Sigmoid colon (tissue), 7 donors: ENCODE data around the gene TPO. TPM values are rescaled to one million over a fixed set of nuclear protein-coding genes. Genes with fewer than 3 reads are reported as not detected.

Experiments used
- DNase-seq: peaks from one replicate; pipeline ENCODE4 v3.0.0-alpha.2; 2019
- H3K27ac ChIP-seq, 4 donors: fragments of 200-600 bp; sonication (generic); one replicate each; pipeline ENCODE4 v1.5.1; 2016 to 2019; ENCODE audit warnings: mild to moderate bottlenecking in 1 of 4
- H3K27me3 ChIP-seq, 3 donors: fragments of 200-600 bp; sonication (generic); one replicate each; pipeline ENCODE4 v1.5.1; 2019; ENCODE audit warnings: mild to moderate bottlenecking in 1 of 3
- H3K36me3 ChIP-seq, 4 donors: fragments of 200-600 bp; sonication (generic); one replicate each; pipeline ENCODE4 v1.5.1; 2016 to 2019
- H3K4me1 ChIP-seq, 4 donors: fragments of 200-600 bp; sonication (generic); one replicate each; pipeline ENCODE4 v1.5.1; 2017 to 2019
- H3K4me3 ChIP-seq, 4 donors: fragments of 200-600 bp; sonication (generic); one replicate each; pipeline ENCODE4 v1.5.1; 2017 to 2019; ENCODE audit warnings: mild to moderate bottlenecking in 2 of 4, moderate library complexity in 1 of 4
- H3K9me3 ChIP-seq, 4 donors: fragments of 200-600 bp in 3 of 4; sonication (generic) in 3 of 4; one replicate each; pipeline versions ENCODE4 v1.5.1 to v1.6.1; 2013 to 2019
- EP300 ChIP-seq, 4 donors: sonication (generic); formaldehyde crosslinking; IDR thresholded peaks; one replicate each; pipeline ENCODE4 v1.6.1; 2017; ENCODE audit warnings: antibody characterized with exemption in 4 of 4
- POLR2A ChIP-seq, 2 donors: fragments of 450-650 bp; IDR thresholded peaks; one replicate each; pipeline ENCODE4 v1.6.1; 2016; ENCODE audit warnings: antibody characterized with exemption in 2 of 2, mild to moderate bottlenecking in 2 of 2, moderate library complexity in 2 of 2
- POLR2AphosphoS5 ChIP-seq, 4 donors: sonication (generic); formaldehyde crosslinking; IDR thresholded peaks; one replicate each; pipeline ENCODE4 v1.6.1; 2017; ENCODE audit warnings: antibody characterized with exemption in 4 of 4
- WGBS, 2 donors: extraction: QIAGEN DNeasy Blood & Tissue Kit; methylation state at CpG; one replicate each; pipeline ENCODE4 v1.1.7; 2013; 5-methylcytosine and 5-hydroxymethylcytosine counted together
- intact Hi-C: fragments of 100-400 bp; cut with DNase I; formaldehyde crosslinking; loops from one replicate; pipeline ENCODE4 v1.15.1; 2023
- polyA plus RNA-seq, 3 donors: library from polyadenylated mRNA; stranded (reverse); fragments of 200-250 nt; gene quantifications; one replicate each; pipeline ENCODE4 v1.2.3, GENCODE V29; 2013
- total RNA-seq, 4 donors: library from RNA; depleted of rRNA; stranded (reverse); fragments of >200 nt; gene quantifications; one replicate each; pipeline ENCODE4 v1.1.0, GENCODE V29; 2016
- TF ChIP-seq, protein P1 (sequence below), 4 experiments: fragments of 450-650 bp in 3 of 4; fragments of 200-600 bp in 1 of 4; IDR thresholded peaks; one replicate each; pipeline ENCODE4 v1.5.1; 2016 to 2019; ENCODE audit warnings: antibody characterized with exemption in 4 of 4, mild to moderate bottlenecking in 3 of 4, moderate library complexity in 2 of 4
- donor health status: healthy with polysubstance abuse.
- donor health status: Bipolar disorder and iron deficiency.
- donor health status: healthy.

Gene TPO
- total and polyA plus RNA-seq, 7 donors: 0.60 to 18.8 (median 3.5) TPM

DNA sequence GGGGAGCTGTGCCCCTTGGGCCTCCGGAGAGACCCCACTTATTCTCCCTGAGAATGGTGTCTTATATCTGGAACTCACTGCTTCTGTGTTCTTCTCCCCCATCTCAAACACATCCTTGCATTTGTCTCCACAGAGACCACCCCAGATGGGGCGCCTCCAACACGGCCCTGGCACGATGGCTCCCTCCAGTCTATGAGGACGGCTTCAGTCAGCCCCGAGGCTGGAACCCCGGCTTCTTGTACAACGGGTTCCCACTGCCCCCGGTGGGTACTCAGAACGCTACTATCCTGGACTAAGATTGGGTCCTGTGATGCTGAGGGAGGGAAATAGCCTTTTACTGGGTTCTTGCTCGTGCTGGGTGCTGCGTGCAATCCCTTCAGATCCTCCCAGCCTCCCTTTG, 40.3 kb downstream of the TPO start:
- WGBS, 2 donors: 81 to 89% methylated on average over 12 of the region's 12 CpGs
- no peak overlapping the region for H3K27ac ChIP-seq
- no peaks in the 10 kb centered on the region for H3K9me3 ChIP-seq
- peaks cover 0 to 17% (median 3%) of the 10 kb centered on the region in 3 donors for H3K27me3 ChIP-seq
- no peak for DNase-seq
- intact Hi-C loops: no loop called here
- no peaks in the 10 kb centered on the region for H3K36me3 ChIP-seq
- H3K4me3 ChIP-seq: no peak overlapping the region
- TF ChIP-seq POLR2A (IDR thresholded peaks at IDR 0.05): no peak
- TF ChIP-seq EP300 (IDR thresholded peaks at IDR 0.05): no peak
- TF ChIP-seq, protein P1, sequence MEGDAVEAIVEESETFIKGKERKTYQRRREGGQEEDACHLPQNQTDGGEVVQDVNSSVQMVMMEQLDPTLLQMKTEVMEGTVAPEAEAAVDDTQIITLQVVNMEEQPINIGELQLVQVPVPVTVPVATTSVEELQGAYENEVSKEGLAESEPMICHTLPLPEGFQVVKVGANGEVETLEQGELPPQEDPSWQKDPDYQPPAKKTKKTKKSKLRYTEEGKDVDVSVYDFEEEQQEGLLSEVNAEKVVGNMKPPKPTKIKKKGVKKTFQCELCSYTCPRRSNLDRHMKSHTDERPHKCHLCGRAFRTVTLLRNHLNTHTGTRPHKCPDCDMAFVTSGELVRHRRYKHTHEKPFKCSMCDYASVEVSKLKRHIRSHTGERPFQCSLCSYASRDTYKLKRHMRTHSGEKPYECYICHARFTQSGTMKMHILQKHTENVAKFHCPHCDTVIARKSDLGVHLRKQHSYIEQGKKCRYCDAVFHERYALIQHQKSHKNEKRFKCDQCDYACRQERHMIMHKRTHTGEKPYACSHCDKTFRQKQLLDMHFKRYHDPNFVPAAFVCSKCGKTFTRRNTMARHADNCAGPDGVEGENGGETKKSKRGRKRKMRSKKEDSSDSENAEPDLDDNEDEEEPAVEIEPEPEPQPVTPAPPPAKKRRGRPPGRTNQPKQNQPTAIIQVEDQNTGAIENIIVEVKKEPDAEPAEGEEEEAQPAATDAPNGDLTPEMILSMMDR (IDR thresholded peaks at IDR 0.05): no peak
- no peak for TF ChIP-seq POLR2AphosphoS5 (IDR thresholded peaks at IDR 0.05)
- no peaks in the 10 kb centered on the region for H3K4me1 ChIP-seq

DNA sequence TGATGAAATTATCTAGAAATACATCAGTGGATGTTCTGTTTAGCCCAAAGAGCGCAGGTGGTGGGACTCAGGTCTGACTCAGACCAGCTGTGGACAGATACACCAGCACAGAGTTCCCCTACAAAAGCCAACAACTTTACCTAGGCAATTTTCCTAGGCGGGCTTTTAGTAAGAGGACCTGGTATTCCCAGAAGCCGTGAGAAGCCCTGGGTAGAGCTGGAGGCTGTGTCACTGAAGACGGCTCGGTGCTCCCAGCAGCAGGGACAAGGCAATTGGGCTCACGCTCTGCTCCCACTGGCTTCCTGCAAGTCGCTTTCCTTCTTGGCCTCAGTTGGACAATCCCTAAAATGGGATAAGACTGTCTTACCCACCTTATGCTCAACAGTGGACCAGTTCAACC, 41.1 kb downstream of the TPO start:
- Histone ChIP-seq H3K36me3 (no peaks in the 10 kb centered on the region), H3K4me1 (no peaks in the 10 kb centered on the region), H3K27ac (no peak overlapping the region), H3K9me3 (no peaks in the 10 kb centered on the region), H3K4me3 (no peak overlapping the region), H3K27me3 (peaks cover 0 to 13% (median 3%) of the 10 kb centered on the region in 3 donors)
- TF ChIP-seq EP300 (IDR thresholded peaks at IDR 0.05) (no peak), POLR2A (IDR thresholded peaks at IDR 0.05) (no peak), POLR2AphosphoS5 (IDR thresholded peaks at IDR 0.05) (no peak)
- TF ChIP-seq, protein P1 (IDR thresholded peaks at IDR 0.05): no peak
- intact Hi-C loops: no loop called here
- DNase-seq: no peak
- WGBS, 2 donors: 87 to 91% methylated on average over 7 of the region's 7 CpGs

DNA sequence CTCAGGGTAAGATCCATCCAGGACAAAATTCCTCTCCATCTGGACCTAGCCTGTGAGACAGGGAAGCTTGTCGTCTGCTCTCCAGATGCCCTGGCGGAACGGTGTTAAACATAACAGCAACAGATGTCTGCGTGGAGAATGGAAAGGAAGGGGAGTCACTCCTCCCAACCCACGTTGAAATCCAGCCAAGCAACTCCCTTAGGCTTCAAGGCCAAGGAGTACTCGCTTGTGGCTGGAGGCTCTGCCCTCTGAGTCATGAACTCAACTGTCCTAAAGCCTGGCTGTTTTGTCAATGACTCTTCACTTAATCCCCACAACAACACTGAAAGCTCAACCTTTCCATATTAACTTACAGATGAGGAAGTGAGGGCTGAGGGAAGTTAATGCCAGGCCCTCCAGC, 42.2 kb downstream of the TPO start:
- TF ChIP-seq, protein P1 (IDR thresholded peaks at IDR 0.05): no peak
- TF ChIP-seq EP300 (IDR thresholded peaks at IDR 0.05) (no peak), POLR2AphosphoS5 (IDR thresholded peaks at IDR 0.05) (no peak), POLR2A (IDR thresholded peaks at IDR 0.05) (no peak)
- Histone ChIP-seq H3K36me3 (no peaks in the 10 kb centered on the region), H3K27me3 (peaks cover 0 to 12% (median 0%) of the 10 kb centered on the region in 3 donors), H3K4me3 (no peak overlapping the region), H3K4me1 (no peaks in the 10 kb centered on the region), H3K27ac (no peak overlapping the region), H3K9me3 (no peaks in the 10 kb centered on the region)
- 56 to 66% methylated on average over 6 of the region's 6 CpGs for WGBS, 2 donors
- intact Hi-C loops: no loop called here
- no peak for DNase-seq

DNA sequence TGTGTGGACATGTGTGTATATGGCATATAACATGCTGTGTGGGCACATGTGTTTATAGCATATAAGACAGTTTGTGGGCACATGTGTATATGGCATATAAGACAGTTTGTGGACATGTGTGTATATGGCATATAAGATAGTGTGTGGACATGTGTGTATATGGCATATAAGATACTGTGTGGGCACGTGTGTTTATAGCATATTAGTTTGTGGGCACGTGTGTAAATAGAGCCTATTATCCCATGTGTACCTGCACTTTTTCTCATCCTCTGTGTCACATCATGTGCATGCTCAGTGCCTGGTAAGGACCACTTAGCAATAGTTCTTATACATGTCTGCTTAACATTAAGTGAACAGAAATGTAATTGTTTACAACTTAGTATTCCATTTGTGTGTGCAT, 45.2 kb downstream of the TPO start:
- no peak for DNase-seq
- Histone ChIP-seq H3K4me1 (no peaks in the 10 kb centered on the region), H3K36me3 (no peaks in the 10 kb centered on the region), H3K9me3 (no peaks in the 10 kb centered on the region), H3K27ac (no peak overlapping the region), H3K4me3 (no peak overlapping the region), H3K27me3 (peaks cover 0 to 3% (median 0%) of the 10 kb centered on the region in 3 donors)
- 81 to 85% methylated on average over 2 of the region's 2 CpGs for WGBS, 2 donors
- TF ChIP-seq EP300 (IDR thresholded peaks at IDR 0.05) (no peak), POLR2AphosphoS5 (IDR thresholded peaks at IDR 0.05) (no peak), POLR2A (IDR thresholded peaks at IDR 0.05) (no peak)
- TF ChIP-seq, protein P1 (IDR thresholded peaks at IDR 0.05): no peak
- intact Hi-C loops: no loop called here

DNA sequence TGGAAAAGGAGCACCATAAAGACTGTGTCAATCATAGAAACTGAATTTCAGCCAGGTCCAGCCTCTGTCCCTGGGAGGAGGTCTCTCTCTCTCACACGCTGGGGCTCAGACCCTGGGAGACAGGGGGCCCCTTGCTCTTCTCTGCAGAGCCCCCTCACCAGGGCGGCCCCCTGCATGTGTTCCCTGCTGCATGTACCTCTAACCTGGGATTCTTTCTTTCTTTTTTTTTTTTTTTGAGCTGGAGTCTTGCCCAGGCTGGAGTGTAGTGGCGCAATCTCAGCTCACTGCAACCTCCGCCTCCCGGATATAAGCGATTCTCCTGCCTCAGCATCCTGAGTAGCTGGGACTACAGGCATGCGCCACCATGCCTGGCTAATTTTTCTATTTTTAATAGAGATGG, 46.5 kb downstream of the TPO start:
- no peak overlapping the region for H3K4me3 ChIP-seq
- H3K4me1 ChIP-seq: no peaks in the 10 kb centered on the region
- TF ChIP-seq, protein P1 (IDR thresholded peaks at IDR 0.05): no peak
- no peak for TF ChIP-seq POLR2AphosphoS5 (IDR thresholded peaks at IDR 0.05)
- no peaks in the 10 kb centered on the region for H3K9me3 ChIP-seq
- intact Hi-C loops: no loop called here
- H3K27ac ChIP-seq: no peak overlapping the region
- H3K36me3 ChIP-seq: no peaks in the 10 kb centered on the region
- H3K27me3 ChIP-seq: no peaks in the 10 kb centered on the region
- DNase-seq: no peak
- WGBS, 2 donors: 35 to 68% methylated on average over 7 of the region's 7 CpGs
